ENCODE results near the gene KRTAP10-3.
"Not testable (repeated sequence)": the region's sequence is repeated elsewhere in the genome, so short reads cannot be mapped to it uniquely, and the experiment has no call there.

- TF ChIP-seq CTCF, POLR2A (IDR thresholded peaks at IDR 0.05): not testable (repeated sequence)
Measured at GRCh38 chr21:44591801-44592130, 33.2 kb upstream of the KRTAP10-3 start.

Measured in right lobe of liver (tissue), 4 donors.